GM12892 (cell line): ENCODE results near the gene SLC4A2.
"Not testable (repeated sequence)": the region's sequence is repeated elsewhere in the genome, so short reads cannot be mapped to it uniquely, and the experiment has no call there.

Experiments used
- POLR2A ChIP-seq: IDR thresholded peaks from 2 replicates; pipeline ENCODE4 v1.6.1; 2011; ENCODE audit warnings: low read depth, low read length, control low read depth
- POLR2AphosphoS5 ChIP-seq: IDR thresholded peaks from 2 replicates; pipeline ENCODE4 v1.6.1; 2011; ENCODE audit warnings: low read depth, low read length, control low read depth
- TAF1 ChIP-seq: IDR thresholded peaks from 2 replicates; pipeline ENCODE4 v1.6.1; 2011; ENCODE audit warnings: low read depth, mild to moderate bottlenecking, control low read depth, low read length, borderline replicate concordance

- TF ChIP-seq POLR2A, POLR2AphosphoS5, TAF1: not testable (repeated sequence)
Observed at GRCh38 chr7:151043449-151043848, 15.9 kb upstream of the SLC4A2 start.
